Tongue (tissue), 2 donors: ENCODE results near the gene EFCAB6. TPM values are rescaled to one million over a fixed set of nuclear protein-coding genes. Genes with fewer than 3 reads are reported as not detected.

Source experiments
- DNase-seq: peaks from one replicate; pipeline ENCODE4 v3.0.0-alpha.2; 2015
- total RNA-seq: library from RNA; depleted of rRNA; stranded (reverse); fragments of >200 nt; gene quantifications from one replicate; pipeline ENCODE4 v1.2.3, GENCODE V29; 2014

Gene EFCAB6
- total RNA-seq, 1 donor from 2014 or later, result 4.7 TPM

DNA sequence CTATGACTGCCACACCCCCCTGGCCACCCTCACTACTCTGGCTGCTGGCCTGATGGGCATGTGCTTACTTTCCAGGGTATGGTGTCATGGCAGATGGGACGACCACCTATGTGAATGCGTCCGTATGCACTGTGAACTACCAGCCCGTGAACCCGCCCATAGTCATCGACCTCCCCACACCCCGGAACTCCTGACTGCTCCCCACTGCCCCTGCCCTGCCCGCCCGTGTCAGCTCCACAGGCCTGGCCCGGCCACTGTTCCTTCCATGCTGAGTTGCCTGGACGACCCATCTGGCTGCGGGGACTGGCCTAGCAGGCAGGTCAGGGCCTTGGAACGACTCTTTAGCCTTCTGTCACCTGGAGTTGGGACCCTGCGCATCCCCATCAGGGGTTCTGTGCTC is 306.7 kb downstream of the EFCAB6 start:
- DNase-seq, result no peak

DNA sequence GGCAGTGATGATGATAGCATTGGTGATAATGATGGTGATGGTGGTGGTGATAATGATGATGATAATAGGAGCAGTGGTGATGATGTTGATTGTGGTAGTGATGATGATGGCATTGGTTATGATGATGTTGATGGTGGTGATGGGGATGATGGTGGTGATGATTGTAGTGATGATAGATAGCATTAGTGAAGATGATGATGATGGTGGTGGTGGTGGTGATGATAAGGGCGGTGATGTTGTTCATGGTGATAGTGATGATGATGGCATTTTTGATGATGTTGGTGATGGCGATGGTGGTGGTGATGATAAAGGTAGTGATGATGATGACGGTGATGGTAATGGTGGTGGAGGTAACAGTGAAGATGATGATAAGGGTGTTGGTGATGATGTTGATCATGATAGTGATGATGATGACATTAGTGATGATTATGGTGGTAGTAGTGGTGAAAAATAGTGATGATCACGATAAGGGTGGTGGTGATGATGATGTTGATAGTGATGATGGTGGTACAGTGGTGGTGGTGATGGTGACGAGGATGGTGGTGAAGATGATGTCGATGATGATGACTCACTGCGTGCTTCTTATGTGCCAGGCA is 307.3 kb downstream of the EFCAB6 start:
- no peak for DNase-seq

GRCh38 chr22:43504068-43504467 is 308.0 kb downstream of the EFCAB6 start:
- DNase-seq, result no peak

DNA sequence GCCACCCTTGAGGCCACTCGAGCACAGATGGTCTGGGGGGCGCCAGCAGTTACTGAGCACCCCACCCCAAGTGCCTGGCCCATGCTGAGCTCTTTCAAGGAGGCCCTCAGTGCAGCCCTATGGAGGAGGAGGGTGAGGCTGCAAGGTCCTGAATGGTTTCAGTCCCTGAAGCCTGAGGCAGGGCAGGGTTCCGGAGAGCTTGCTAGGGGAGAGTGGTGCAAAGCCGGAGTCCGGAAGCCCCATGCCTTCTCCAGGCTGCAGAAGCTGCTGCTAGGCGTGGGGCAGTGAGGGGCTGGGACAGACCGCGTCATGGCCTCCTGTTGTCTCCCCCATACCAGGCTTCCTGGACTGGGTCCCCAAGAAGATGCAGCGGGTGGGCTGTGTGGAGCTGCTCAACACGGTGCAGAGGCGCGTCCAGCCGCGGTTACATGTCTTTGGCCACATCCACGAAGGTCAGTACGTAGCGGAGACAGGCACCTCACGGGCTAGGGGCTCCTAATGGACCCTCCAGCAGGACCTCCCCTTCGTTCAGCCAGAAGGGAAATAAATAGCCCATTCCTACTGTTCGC is 309.7 kb downstream of the EFCAB6 start:
- DNase-seq, result no peak

DNA sequence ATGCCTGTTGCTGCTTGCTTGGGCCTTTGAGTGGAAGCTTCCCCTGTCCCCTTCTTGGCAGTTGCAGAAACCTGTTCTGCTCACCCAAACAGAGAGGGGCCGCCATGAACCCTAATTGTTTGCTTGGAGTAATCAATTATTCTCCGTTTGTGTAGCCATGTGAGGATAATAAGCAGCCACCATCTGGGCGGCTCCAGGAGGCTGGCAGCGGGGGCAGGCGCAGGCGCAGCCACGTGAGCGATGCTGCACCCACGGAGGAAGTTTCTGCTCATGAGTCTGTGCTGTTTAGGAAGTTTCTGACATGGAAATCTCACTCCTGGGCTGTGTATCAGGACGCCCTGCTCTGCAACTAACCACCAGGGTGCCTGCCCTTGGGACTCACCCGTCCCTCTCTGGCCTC is 310.2 kb downstream of the EFCAB6 start:
- no peak for DNase-seq

GRCh38 chr22:43500792-43501785 is 311.0 kb downstream of the EFCAB6 start:
- DNase-seq, result no peak

- no peak for DNase-seq
Observed at GRCh38 chr22:43498856-43499253, 313.2 kb downstream of the EFCAB6 start.

GRCh38 chr22:43497956-43498855 is 313.9 kb downstream of the EFCAB6 start:
- DNase-seq, result no peak

GRCh38 chr22:43493297-43493696 is 318.8 kb downstream of the EFCAB6 start:
- DNase-seq, result no peak

- DNase-seq, result no peak
Observed at GRCh38 chr22:43491737-43492136, 320.4 kb downstream of the EFCAB6 start.

GRCh38 chr22:43491177-43491576 is 320.9 kb downstream of the EFCAB6 start:
- DNase-seq, result no peak

DNA sequence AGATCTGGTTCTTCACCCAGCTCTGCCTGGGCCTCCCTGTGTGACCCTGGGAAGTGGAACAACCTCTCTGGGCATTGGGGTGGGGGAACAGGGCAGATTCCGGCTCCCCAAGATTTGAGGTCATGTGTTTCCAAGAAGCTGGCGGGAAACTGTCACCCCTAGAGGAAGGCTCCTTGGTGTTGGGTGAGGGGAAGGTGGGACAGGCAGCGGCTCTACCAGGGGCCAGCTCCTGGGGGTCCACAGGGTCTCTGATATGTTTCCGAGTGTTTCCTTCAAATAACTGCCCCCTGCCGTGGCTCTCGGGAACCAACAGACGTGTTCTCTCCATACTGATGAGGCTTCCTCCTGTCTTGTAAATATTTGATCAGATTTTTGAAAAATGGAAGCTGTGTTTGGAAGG is 321.8 kb downstream of the EFCAB6 start:
- no peak for DNase-seq

GRCh38 chr22:43488937-43489336 is 323.2 kb downstream of the EFCAB6 start:
- DNase-seq, result no peak

DNA sequence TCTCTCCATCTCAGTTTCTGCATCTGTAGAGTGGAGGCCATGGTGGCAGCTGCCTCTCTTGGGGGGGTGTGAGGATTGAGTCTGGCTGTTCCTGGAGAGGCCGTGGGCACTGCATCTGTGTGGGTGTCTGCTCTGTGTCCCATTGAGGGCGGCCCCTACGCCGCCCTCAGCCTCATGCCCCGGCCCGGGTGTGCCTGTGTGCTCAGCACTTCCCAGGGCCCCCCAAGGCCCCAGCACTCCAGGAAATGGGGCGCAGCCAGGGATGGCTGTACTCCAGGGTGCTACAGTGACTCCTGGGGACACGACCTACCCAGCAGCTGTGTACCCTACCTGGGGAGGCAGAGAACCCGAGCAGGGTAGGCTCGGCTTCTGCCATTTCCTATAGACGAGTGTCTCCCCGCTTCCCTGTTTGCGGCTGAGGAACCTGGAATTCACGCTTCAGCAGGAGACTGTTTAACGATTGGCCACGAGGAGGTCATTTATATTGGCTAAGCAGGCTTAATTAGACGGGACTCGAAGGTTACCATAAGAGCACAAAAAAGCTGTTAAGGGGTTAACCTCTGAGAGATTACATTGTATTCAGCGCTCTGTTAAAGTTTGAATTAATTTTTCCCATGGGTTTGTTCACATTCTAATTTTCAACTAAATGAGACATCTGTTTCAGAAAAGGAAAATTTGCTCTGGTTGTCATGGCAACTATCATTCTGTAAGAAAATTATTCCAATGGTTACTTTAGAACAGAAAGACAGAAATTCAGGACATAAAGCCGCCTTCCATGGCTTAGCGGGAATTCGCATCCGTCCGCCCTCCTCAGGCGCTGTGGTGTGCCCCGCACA is 323.9 kb downstream of the EFCAB6 start:
- no peak for DNase-seq

- DNase-seq, result no peak
Observed at GRCh38 chr22:43487311-43488030, 324.6 kb downstream of the EFCAB6 start.

- no peak for DNase-seq
Observed at GRCh38 chr22:43485502-43486089, 326.5 kb downstream of the EFCAB6 start.

- DNase-seq, result no peak
Observed at GRCh38 chr22:43484227-43484626, 327.9 kb downstream of the EFCAB6 start.

DNA sequence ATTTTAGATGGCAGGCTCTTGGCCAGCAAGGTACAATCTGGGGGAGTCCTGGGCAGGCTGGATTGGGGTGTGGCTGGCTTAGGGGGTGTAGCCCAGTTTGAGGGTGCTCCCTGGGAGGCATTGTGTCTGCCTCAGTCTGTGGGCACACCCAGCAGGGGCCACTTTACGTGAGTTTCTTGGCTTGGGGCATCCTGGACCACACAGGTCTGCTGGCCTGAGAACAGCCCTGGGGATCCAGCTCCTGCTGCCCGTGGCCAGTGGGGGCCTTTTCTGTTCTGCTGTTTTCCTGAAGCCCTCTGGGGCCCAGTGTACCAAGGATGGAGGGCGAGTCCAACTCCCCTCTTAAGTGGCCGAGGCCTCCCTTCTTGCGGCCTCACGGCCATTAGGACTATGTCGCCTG is 328.4 kb downstream of the EFCAB6 start:
- DNase-seq, result no peak

DNA sequence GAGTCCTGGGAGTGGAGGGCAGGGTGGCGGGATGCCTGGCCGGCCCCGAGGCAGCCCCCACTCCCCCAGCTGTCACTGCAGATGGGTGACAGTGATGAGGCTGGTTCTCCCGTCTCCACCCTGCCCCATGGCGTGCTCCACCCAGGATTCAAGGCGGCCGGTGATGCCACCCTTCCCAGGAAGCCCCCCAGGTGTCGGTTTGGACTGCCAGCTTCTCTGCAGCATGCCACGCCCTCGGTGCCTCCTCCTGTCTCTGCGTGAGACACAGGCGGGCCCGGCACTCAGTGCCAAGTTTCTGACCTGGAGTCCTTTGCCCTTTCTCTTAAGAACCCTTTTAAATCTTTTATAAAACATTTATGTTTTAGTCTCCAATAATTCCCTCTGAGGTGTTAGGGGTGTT is 328.8 kb downstream of the EFCAB6 start:
- DNase-seq, result no peak

DNA sequence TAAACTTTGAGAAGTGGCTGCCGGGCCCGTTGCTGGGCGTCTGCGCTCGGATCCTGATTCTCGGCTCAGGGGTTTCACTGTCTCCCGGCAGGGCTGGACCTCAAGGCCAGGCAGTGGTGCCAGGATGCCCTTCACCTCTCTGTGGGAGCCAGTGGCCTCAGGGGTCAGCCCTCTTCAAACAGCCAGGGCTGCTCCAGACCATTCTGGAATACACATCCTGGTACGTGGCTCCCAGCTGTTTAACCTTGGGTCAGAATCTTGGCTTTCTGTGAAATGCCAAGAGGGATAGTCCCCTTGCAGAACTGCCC is 329.8 kb downstream of the EFCAB6 start:
- DNase-seq, result no peak
